Activated naive CD4-positive, alpha-beta T cell treated with anti-CD3 and anti-CD28 coated beads, Interleukin-2, amount 50 U/mL, for 24 hours (primary cell): Measurements from ENCODE around the gene UBAC2.

Experiments used
- H3K27ac Mint-ChIP-seq: one replicate; pipeline ENCODE4 v1.8.0; 2021; ENCODE audit warnings: mild to moderate bottlenecking, mixed read lengths
- H3K27me3 Mint-ChIP-seq: one replicate; pipeline ENCODE4 v1.8.0; 2021; ENCODE audit warnings: mixed read lengths
- H3K36me3 Mint-ChIP-seq: one replicate; pipeline ENCODE4 v1.8.0; 2021; ENCODE audit warnings: mixed read lengths
- H3K4me1 Mint-ChIP-seq: one replicate; pipeline ENCODE4 v1.8.0; 2021; ENCODE audit warnings: mixed read lengths
- H3K4me3 Mint-ChIP-seq: one replicate; pipeline ENCODE4 v1.8.0; 2021; ENCODE audit warnings: mild to moderate bottlenecking, mixed read lengths
- H3K9me3 Mint-ChIP-seq: one replicate; pipeline ENCODE4 v1.8.0; 2021; ENCODE audit warnings: mixed read lengths

UBAC2 gene

GRCh38 chr13:99341969-99342722 lies 141.5 kb downstream of the UBAC2 start:
- Mint-ChIP-seq H3K36me3 (peaks cover 35% of the 10 kb centered on the region), H3K27ac (no peak overlapping the region), H3K9me3 (no peaks in the 10 kb centered on the region), H3K4me1 (peaks cover 85% of the 10 kb centered on the region), H3K27me3 (no peaks in the 10 kb centered on the region), H3K4me3 (peak overlapping the region; percentile 34)

- H3K9me3 Mint-ChIP-seq: no peaks in the 10 kb centered on the region
- no peak overlapping the region for H3K27ac Mint-ChIP-seq
- H3K4me1 Mint-ChIP-seq: peaks cover 86% of the 10 kb centered on the region
- H3K36me3 Mint-ChIP-seq: peaks cover 35% of the 10 kb centered on the region
- no peaks in the 10 kb centered on the region for H3K27me3 Mint-ChIP-seq
- peak overlapping the region; percentile 34 for H3K4me3 Mint-ChIP-seq
These were observed 142.2 kb downstream of the UBAC2 start for GRCh38 chr13:99342723-99343315.

DNA sequence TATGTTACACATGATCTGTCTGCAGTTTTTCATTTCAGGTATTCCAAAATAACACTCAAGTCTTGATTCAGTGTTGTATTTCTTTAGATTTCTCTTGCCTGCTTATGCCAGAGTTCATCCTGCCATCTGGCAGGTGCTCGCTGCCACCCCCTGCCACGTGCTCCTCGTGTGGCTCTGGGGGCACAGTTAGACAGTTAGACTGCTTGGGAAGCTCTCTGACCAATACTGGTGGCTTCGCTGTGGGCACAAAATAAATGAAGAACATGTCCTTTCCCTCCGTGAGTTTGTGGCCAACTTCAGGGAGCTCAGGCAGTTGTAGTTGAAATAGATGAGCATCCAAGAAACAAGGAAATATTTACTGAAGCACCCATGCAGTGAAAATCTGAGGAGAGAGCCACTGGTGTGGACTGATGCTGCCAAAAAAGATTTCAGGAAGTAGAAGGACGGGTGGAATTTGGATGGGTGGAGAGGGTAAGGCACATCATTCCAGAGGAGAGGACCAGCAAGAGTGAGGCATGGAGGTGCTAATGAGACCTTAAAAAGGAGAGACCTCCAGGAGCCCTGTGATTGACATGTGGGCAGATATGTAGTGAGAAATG lies 144.1 kb downstream of the UBAC2 start:
- peak overlapping the region; percentile 43 for H3K4me3 Mint-ChIP-seq
- H3K27ac Mint-ChIP-seq: peak overlapping the region; percentile 68
- no peaks in the 10 kb centered on the region for H3K27me3 Mint-ChIP-seq
- peaks cover 47% of the 10 kb centered on the region for H3K36me3 Mint-ChIP-seq
- H3K4me1 Mint-ChIP-seq: peaks cover 88% of the 10 kb centered on the region
- no peaks in the 10 kb centered on the region for H3K9me3 Mint-ChIP-seq

DNA sequence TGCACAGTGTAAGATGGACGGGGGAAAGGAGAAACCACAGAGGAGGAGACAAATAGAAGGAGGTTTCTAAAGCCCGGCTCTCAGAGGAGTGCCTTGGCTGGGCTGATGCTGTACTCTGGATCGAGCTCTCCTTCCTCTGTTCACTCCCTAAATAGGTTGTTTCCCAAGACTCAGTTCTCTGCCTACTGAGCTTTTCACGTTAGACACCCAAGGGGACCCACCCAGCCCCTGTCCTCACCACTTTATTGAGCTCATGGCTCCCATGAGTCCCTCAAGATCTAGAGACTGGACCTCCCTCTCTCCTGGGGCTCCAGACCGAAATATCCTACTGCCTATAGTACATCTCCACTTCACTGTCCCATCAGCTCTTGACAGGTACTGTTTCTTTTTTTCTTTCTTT lies 144.7 kb downstream of the UBAC2 start:
- no peaks in the 10 kb centered on the region for H3K27me3 Mint-ChIP-seq
- H3K36me3 Mint-ChIP-seq: peaks cover 45% of the 10 kb centered on the region
- H3K4me3 Mint-ChIP-seq: peak overlapping the region; percentile 43
- no peaks in the 10 kb centered on the region for H3K9me3 Mint-ChIP-seq
- peaks cover 87% of the 10 kb centered on the region for H3K4me1 Mint-ChIP-seq
- peak overlapping the region; percentile 68 for H3K27ac Mint-ChIP-seq

- Mint-ChIP-seq H3K4me1 (peaks cover 87% of the 10 kb centered on the region), H3K4me3 (no peak overlapping the region), H3K9me3 (no peaks in the 10 kb centered on the region), H3K27me3 (no peaks in the 10 kb centered on the region), H3K36me3 (peaks cover 38% of the 10 kb centered on the region), H3K27ac (peak overlapping the region; percentile 86)
These were observed 145.8 kb downstream of the UBAC2 start for GRCh38 chr13:99346335-99347042.

- peaks cover 33% of the 10 kb centered on the region for H3K36me3 Mint-ChIP-seq
- H3K27ac Mint-ChIP-seq: peak overlapping the region; percentile 85
- H3K4me1 Mint-ChIP-seq: peaks cover 87% of the 10 kb centered on the region
- H3K9me3 Mint-ChIP-seq: no peaks in the 10 kb centered on the region
- H3K27me3 Mint-ChIP-seq: no peaks in the 10 kb centered on the region
- H3K4me3 Mint-ChIP-seq: no peak overlapping the region
These were observed 146.8 kb downstream of the UBAC2 start for GRCh38 chr13:99347335-99347878.

DNA sequence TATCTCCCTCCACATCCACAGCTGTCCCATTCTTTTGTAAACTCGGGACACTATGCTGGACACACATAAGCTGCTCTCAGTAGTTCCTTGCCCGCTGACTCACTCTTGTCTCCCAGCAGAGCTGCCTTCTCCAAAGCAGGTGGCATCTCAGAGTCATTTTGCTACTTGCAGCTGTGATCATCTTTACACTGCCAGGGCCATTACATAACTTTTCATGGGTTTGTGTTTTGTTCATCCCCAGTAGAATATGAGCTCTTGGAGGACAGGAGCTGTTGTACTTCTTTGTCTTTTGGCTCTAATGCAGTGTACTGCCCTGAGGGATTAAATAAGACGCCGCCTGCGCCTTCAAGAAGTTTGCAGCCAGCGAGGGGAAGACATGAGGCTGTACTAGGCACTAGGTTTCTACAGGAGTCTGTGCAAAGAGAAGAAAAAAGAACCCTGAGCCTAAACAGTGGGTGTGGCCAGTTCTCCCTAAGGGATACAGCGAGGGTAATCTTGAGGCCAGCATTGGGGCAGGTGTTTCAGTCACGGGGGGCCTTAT lies 147.3 kb downstream of the UBAC2 start:
- peak overlapping the region; percentile 85 for H3K27ac Mint-ChIP-seq
- H3K9me3 Mint-ChIP-seq: no peaks in the 10 kb centered on the region
- H3K4me1 Mint-ChIP-seq: peaks cover 89% of the 10 kb centered on the region
- H3K36me3 Mint-ChIP-seq: peaks cover 29% of the 10 kb centered on the region
- no peak overlapping the region for H3K4me3 Mint-ChIP-seq
- H3K27me3 Mint-ChIP-seq: no peaks in the 10 kb centered on the region

- peak overlapping the region; percentile 92 for H3K27ac Mint-ChIP-seq
These were observed 149.5 kb downstream of the UBAC2 start for GRCh38 chr13:99350191-99350590.

GRCh38 chr13:99351772-99352171 lies 151.1 kb downstream of the UBAC2 start:
- H3K4me3 Mint-ChIP-seq: peak overlapping the region; percentile 78
- H3K9me3 Mint-ChIP-seq: no peaks in the 10 kb centered on the region
- H3K4me1 Mint-ChIP-seq: peaks cover 99% of the 10 kb centered on the region
- H3K27ac Mint-ChIP-seq: peak overlapping the region; percentile 95
- H3K27me3 Mint-ChIP-seq: no peaks in the 10 kb centered on the region
- peaks cover 21% of the 10 kb centered on the region for H3K36me3 Mint-ChIP-seq

More at GRCh38 chr13:99350191-99350590, 149.5 kb downstream of the UBAC2 start:
- H3K9me3 Mint-ChIP-seq: no peaks in the 10 kb centered on the region
- H3K36me3 Mint-ChIP-seq: peaks cover 28% of the 10 kb centered on the region
- no peaks in the 10 kb centered on the region for H3K27me3 Mint-ChIP-seq
- H3K4me1 Mint-ChIP-seq: peaks cover 95% of the 10 kb centered on the region
- H3K4me3 Mint-ChIP-seq: no peak overlapping the region

DNA sequence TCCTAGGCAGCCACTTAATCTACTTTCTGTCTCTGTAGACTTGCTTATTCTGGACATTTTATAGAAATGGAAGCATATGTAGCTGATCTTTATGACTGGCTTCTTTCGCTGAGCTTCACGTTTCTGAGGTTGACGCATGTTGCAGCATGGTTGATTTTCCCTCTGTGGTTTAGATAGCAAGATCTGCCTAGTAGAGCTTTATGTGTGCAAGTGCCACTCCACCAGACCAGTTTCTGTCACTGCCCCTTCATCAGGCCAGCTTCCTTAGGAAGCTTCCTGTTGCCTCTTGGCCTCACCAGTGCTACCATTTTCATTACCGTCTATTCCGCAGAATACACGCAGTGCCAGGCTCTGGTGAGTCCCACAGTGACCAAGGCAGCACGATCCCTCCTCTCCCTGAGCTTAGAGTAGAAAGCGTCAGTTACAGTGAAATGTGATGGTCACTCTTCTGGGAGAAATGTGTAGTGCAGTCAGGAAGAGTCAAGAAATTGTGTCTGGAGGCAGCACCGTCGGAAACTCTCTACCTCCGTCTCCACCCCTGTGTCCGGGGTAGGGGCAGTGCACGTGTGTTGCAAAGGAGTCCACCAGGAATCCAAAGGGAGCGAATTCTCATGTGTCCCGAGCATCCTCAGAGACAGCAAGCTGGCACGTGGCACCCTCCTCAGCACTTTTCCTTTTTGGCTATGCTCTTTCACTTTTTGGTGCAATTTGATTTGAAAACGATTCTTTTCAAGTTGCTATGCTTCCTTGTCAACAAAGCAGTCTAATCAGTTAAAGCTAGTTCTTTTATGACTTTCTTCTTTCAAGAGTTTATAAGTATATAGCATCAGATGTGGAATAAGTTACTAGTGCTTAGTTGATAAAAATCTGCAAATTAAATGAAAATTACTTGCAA lies 151.9 kb downstream of the UBAC2 start:
- Mint-ChIP-seq H3K4me3 (peak overlapping the region; percentile 78), H3K36me3 (peaks cover 19% of the 10 kb centered on the region), H3K4me1 (peaks cover 99% of the 10 kb centered on the region), H3K27me3 (no peaks in the 10 kb centered on the region), H3K9me3 (no peaks in the 10 kb centered on the region), H3K27ac (peak overlapping the region; percentile 95)

GRCh38 chr13:99353246-99353600 lies 152.6 kb downstream of the UBAC2 start:
- Mint-ChIP-seq H3K27ac (peak overlapping the region; percentile 95), H3K9me3 (no peaks in the 10 kb centered on the region), H3K4me1 (peaks cover 99% of the 10 kb centered on the region), H3K4me3 (peak overlapping the region; percentile 78), H3K36me3 (peaks cover 19% of the 10 kb centered on the region), H3K27me3 (no peaks in the 10 kb centered on the region)

GRCh38 chr13:99353836-99354235 lies 153.2 kb downstream of the UBAC2 start:
- H3K4me3 Mint-ChIP-seq: peak overlapping the region; percentile 78
- H3K4me1 Mint-ChIP-seq: peaks cover 99% of the 10 kb centered on the region
- peaks cover 21% of the 10 kb centered on the region for H3K36me3 Mint-ChIP-seq
- peak overlapping the region; percentile 93 for H3K27ac Mint-ChIP-seq
- no peaks in the 10 kb centered on the region for H3K9me3 Mint-ChIP-seq
- H3K27me3 Mint-ChIP-seq: no peaks in the 10 kb centered on the region

DNA sequence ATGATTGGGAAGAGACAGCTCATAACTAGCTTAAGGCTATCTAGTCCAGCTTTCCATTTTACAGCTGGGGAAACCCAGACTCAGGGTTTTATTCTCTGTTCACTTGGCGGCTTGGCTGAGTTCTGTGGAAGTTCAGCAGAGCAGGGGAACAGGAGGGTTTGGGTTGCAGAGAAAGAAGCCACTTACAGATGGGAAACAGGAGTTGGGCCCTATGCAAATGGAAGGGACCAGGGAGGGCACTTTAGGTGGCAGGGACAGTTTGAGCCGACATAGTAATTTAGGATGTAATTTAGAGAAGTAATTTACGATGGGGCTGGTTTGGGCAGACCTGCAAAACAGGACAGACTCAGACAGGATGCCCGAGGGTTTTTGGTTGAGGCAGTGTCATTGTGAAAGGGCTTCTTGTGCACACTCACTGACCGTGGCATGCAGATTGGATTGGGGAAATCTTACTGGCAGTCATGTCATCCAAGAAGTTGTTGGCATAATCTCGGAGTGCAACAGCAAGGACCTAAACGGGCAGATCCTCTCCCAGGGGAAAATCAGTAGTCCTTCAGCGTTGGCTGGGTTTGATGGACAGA lies 153.8 kb downstream of the UBAC2 start:
- peaks cover 99% of the 10 kb centered on the region for H3K4me1 Mint-ChIP-seq
- no peaks in the 10 kb centered on the region for H3K27me3 Mint-ChIP-seq
- peaks cover 20% of the 10 kb centered on the region for H3K36me3 Mint-ChIP-seq
- peak overlapping the region; percentile 93 for H3K27ac Mint-ChIP-seq
- no peaks in the 10 kb centered on the region for H3K9me3 Mint-ChIP-seq
- peak overlapping the region; percentile 78 for H3K4me3 Mint-ChIP-seq
